Trophoblast cell (in vitro differentiated cells and primary cell): Measurements from ENCODE around the gene BAIAP2.

Experiments
- DNase-seq, 2 donors: peaks; one replicate each; pipeline ENCODE4 v3.0.0-alpha.2; 2016
- H2AFZ ChIP-seq: 2 replicates; pipeline ENCODE4 v1.6.1; 2013; ENCODE audit warnings: low read length, moderate library complexity, mild to moderate bottlenecking; ENCODE audit not compliant: insufficient read depth, poor library complexity
- H2AK5ac ChIP-seq: 2 replicates; pipeline ENCODE4 v1.6.1; 2013; ENCODE audit warnings: mild to moderate bottlenecking, low read length
- H2BK120ac ChIP-seq: 2 replicates; pipeline ENCODE4 v1.6.1; 2013; ENCODE audit warnings: low read length, mild to moderate bottlenecking, moderate library complexity; ENCODE audit not compliant: insufficient read depth, poor library complexity
- H2BK12ac ChIP-seq: 2 replicates; pipeline ENCODE4 v1.6.1; 2013; ENCODE audit warnings: mild to moderate bottlenecking, low read length, moderate library complexity
- H2BK5ac ChIP-seq: 2 replicates; pipeline ENCODE4 v1.6.1; 2013; ENCODE audit warnings: low read length, low read depth, moderate library complexity, mild to moderate bottlenecking; ENCODE audit not compliant: poor library complexity
- H3K14ac ChIP-seq: 2 replicates; pipeline ENCODE4 v1.6.1; 2013; ENCODE audit warnings: mild to moderate bottlenecking, low read length
- H3K18ac ChIP-seq: 2 replicates; pipeline ENCODE4 v1.6.1; 2013; ENCODE audit warnings: mild to moderate bottlenecking, low read length
- H3K23ac ChIP-seq: 2 replicates; pipeline ENCODE4 v1.6.1; 2013; ENCODE audit warnings: low read length
- H3K27ac ChIP-seq: 2 replicates; pipeline ENCODE4 v1.5.1; 2013; ENCODE audit warnings: low read depth, mild to moderate bottlenecking, inconsistent platforms, low read length, moderate library complexity
- H3K27me3 ChIP-seq: 2 replicates; pipeline ENCODE4 v1.6.1; 2013; ENCODE audit warnings: inconsistent platforms, mild to moderate bottlenecking, low read length, moderate library complexity; ENCODE audit not compliant: insufficient read depth
- H3K36me3 ChIP-seq, 2 experiments: 1 replicate in 1 of 2; 2 replicates in 1 of 2; pipeline ENCODE4 v1.6.1; 2013; ENCODE audit warnings: low read length in 2 of 2, mild to moderate bottlenecking in 2 of 2, moderate library complexity in 1 of 2; ENCODE audit not compliant: insufficient read depth in 2 of 2, control insufficient read depth in 1 of 2
- H3K4ac ChIP-seq: 2 replicates; pipeline ENCODE4 v1.6.1; 2013; ENCODE audit warnings: low read depth, mild to moderate bottlenecking, low read length, moderate library complexity
- H3K4me1 ChIP-seq, 2 experiments: 1 replicate in 1 of 2; 2 replicates in 1 of 2; pipeline ENCODE4 v1.6.1; 2013; ENCODE audit warnings: low read length in 2 of 2, mild to moderate bottlenecking in 2 of 2, moderate library complexity in 1 of 2; ENCODE audit not compliant: insufficient read depth in 2 of 2, control insufficient read depth in 1 of 2
- H3K4me2 ChIP-seq: 2 replicates; pipeline ENCODE4 v1.6.1; 2013; ENCODE audit warnings: inconsistent platforms, mild to moderate bottlenecking, low read length, moderate library complexity
- H3K4me3 ChIP-seq: 2 replicates; pipeline ENCODE4 v1.5.1; 2013; ENCODE audit warnings: mild to moderate bottlenecking, low read depth, low read length, inconsistent platforms
- H3K79me1 ChIP-seq: one replicate; pipeline ENCODE4 v1.6.1; 2013; ENCODE audit warnings: low read length
- H3K79me2 ChIP-seq: 2 replicates; pipeline ENCODE4 v1.6.1; 2013; ENCODE audit warnings: low read length, mild to moderate bottlenecking; ENCODE audit not compliant: control insufficient read depth, insufficient read depth, poor library complexity
- H3K9ac ChIP-seq: 2 replicates; pipeline ENCODE4 v1.6.1; 2013; ENCODE audit warnings: mild to moderate bottlenecking, low read length
- H3K9me3 ChIP-seq: 2 replicates; pipeline ENCODE4 v1.6.1; 2013; ENCODE audit warnings: low read depth, mild to moderate bottlenecking, control low read depth, inconsistent platforms, low read length; ENCODE audit not compliant: insufficient read depth
- H4K12ac ChIP-seq: 2 replicates; pipeline ENCODE4 v1.6.1; 2013; ENCODE audit warnings: low read depth, mild to moderate bottlenecking, low read length, moderate library complexity
- H4K8ac ChIP-seq: 2 replicates; pipeline ENCODE4 v1.6.1; 2013; ENCODE audit warnings: low read depth, mild to moderate bottlenecking, low read length, moderate library complexity
- H4K91ac ChIP-seq: one replicate; pipeline ENCODE4 v1.6.1; 2013; ENCODE audit warnings: low read depth, mild to moderate bottlenecking, low read length, moderate library complexity
- WGBS: extraction: QIAGEN DNeasy Blood & Tissue Kit; methylation state at CpG from one replicate; pipeline ENCODE4 v1.1.7; 2013; ENCODE audit warnings: missing lambda C conversion rate; ENCODE audit not compliant: insufficient read length, insufficient coverage; ENCODE audit errors: extremely low coverage; 5-methylcytosine and 5-hydroxymethylcytosine counted together

Gene BAIAP2

DNA sequence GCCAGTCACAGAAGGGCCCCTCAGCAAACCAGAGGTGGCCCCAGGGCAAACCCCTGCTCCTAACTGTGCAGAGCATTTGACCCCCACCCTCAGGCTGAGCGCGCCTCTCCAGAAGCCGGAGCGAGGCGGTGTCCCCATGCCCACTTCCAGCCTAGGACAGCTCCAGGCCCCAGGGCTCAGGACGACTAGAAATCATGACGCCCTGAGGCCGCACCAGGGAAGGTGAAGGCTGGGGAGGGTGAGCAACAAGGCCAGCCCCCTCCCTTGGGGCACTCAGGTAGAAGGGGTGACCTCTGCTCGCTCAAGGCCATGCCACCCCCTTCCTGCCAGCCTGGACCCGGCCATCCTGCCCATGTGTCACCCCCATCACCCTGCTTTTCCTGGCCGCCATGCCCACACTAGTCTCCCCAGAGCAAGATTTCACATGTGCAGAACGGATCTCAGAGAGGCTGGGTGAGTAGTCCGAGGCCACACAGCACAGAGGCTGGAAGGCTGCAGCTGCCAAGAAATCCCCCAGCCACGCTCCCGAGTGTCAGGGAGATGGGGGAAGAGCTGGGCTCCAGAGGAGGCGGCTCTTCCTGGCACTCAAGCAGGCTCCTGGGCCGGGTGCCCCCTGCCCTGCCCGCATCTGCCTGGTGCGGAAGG is 128.2 kb downstream of the BAIAP2 start:
- H3K4ac ChIP-seq: no peak overlapping the region
- H3K9ac ChIP-seq: no peak overlapping the region
- DNase-seq: no peak
- H4K12ac ChIP-seq: no peak overlapping the region
- H2BK12ac ChIP-seq: no peak overlapping the region
- H3K18ac ChIP-seq: no peak overlapping the region
- no peak overlapping the region for H4K8ac ChIP-seq
- H3K79me2 ChIP-seq: no peaks in the 10 kb centered on the region
- H2AK5ac ChIP-seq: no peak overlapping the region
- no peak overlapping the region for H3K14ac ChIP-seq
- no peak overlapping the region for H2AFZ ChIP-seq
- H3K27ac ChIP-seq: no peak overlapping the region
- no peaks in the 10 kb centered on the region for H3K79me1 ChIP-seq
- no peak overlapping the region for H2BK5ac ChIP-seq
- no peaks in the 10 kb centered on the region for H3K4me1 ChIP-seq
- no peaks in the 10 kb centered on the region for H3K36me3 ChIP-seq
- H3K27me3 ChIP-seq: peaks cover 17% of the 10 kb centered on the region
- WGBS: no CpG with 5 or more reads among the region's 19 CpGs
- H4K91ac ChIP-seq: no peak overlapping the region
- H3K4me2 ChIP-seq: no peak overlapping the region
- H3K9me3 ChIP-seq: no peaks in the 10 kb centered on the region
- no peak overlapping the region for H3K4me3 ChIP-seq
- no peak overlapping the region for H3K23ac ChIP-seq
- H2BK120ac ChIP-seq: no peak overlapping the region

DNA sequence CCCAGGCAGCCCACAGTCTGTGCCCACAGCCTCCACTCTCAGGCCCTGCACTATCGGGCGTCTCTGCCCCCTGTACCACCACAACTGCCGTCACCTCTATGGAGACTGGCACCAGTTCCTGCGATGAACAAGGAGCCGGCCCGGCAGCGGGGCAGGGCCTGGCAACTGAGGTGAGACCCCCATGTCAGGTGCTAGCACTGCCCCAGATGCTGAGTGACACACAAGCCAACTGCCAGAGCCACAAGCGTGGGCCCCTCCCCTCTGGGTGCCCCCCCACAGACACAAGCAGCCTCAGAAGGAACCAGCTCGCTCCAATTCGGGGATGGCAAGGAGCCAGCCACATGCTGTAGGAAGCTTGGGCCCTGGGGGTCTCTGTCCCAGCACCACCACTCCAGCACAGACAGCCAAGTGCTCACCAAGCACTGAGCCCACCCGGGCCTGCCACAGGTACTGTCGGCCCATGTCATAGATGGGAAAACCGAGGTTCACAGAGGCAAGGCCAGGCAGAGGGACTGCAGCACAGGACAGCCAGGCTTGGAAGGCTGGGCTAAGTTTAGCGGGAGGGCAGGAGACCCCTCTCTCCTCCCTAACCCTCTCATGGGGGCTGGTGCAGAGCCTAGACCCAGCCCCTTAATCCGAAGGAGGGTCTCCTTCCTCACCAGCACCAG is 128.9 kb downstream of the BAIAP2 start:
- no peak overlapping the region for H3K14ac ChIP-seq
- H2BK12ac ChIP-seq: no peak overlapping the region
- peaks cover 17% of the 10 kb centered on the region for H3K27me3 ChIP-seq
- H2AFZ ChIP-seq: no peak overlapping the region
- H2BK120ac ChIP-seq: no peak overlapping the region
- H3K9me3 ChIP-seq: no peaks in the 10 kb centered on the region
- H2AK5ac ChIP-seq: no peak overlapping the region
- H3K27ac ChIP-seq: no peak overlapping the region
- H4K91ac ChIP-seq: no peak overlapping the region
- no CpG with 5 or more reads among the region's 15 CpGs for whole genome bisulfite sequencing
- no peaks in the 10 kb centered on the region for H3K36me3 ChIP-seq
- H3K4ac ChIP-seq: no peak overlapping the region
- H3K9ac ChIP-seq: no peak overlapping the region
- no peaks in the 10 kb centered on the region for H3K79me2 ChIP-seq
- no peak overlapping the region for H4K8ac ChIP-seq
- H3K4me2 ChIP-seq: no peak overlapping the region
- no peak overlapping the region for H3K4me3 ChIP-seq
- no peak overlapping the region for H3K23ac ChIP-seq
- no peak for DNase-seq
- no peaks in the 10 kb centered on the region for H3K79me1 ChIP-seq
- no peak overlapping the region for H2BK5ac ChIP-seq
- H4K12ac ChIP-seq: no peak overlapping the region
- H3K18ac ChIP-seq: no peak overlapping the region
- no peaks in the 10 kb centered on the region for H3K4me1 ChIP-seq

DNA sequence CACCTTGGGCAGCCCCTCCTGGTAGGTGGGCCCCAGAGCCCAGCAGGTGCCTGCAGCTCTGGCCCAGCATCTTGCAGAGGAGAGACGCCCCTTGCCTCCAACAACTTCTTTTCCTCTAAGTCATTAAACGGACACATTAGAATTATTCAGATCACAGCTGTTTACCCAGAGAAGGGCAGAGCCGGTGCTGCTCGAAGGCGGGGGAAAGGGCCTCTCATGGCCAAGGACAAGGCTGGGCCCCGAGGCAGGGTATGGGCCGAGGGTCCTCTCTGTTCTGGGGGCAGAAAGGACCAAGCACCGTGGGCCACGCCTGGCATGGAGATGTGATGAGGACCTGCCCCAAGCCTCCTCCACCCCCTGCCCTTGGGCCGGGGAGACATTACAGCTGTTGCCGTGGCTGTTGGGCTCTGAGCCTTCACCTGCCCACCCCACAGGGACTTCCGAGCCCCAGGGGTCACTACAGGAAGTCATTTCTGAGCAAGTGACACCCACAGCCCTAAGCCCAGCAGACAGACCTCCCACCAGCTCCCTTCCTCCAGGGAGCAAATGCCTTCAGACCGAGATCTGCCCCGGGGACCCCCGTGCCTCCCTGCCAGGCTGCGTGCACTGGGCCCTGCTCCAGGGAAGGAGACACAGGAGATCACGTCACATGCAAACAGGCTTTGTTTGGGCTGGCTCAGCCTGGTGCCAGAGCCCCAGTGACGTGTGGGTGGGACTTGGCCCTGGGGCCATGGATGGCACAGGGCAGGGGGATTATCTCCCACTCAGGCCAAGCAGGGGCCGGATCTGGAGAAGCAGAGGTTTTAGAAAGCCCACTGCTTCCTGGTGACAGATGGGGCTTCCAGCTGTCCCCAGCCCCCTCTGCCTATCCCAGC is 129.7 kb downstream of the BAIAP2 start:
- Histone ChIP-seq H2BK120ac (no peak overlapping the region), H3K27me3 (peaks cover 17% of the 10 kb centered on the region), H2AK5ac (no peak overlapping the region), H4K8ac (no peak overlapping the region), H2AFZ (no peak overlapping the region), H3K18ac (no peak overlapping the region), H3K79me2 (no peaks in the 10 kb centered on the region), H3K27ac (no peak overlapping the region), H3K79me1 (no peaks in the 10 kb centered on the region), H3K4me1 (no peaks in the 10 kb centered on the region), H3K4ac (no peak overlapping the region), H3K9ac (no peak overlapping the region), H2BK12ac (no peak overlapping the region), H3K9me3 (peaks cover 3% of the 10 kb centered on the region), H3K36me3 (no peaks in the 10 kb centered on the region), H4K12ac (no peak overlapping the region), H3K4me3 (no peak overlapping the region), H4K91ac (no peak overlapping the region), H3K4me2 (no peak overlapping the region), H3K14ac (no peak overlapping the region), H2BK5ac (no peak overlapping the region), H3K23ac (no peak overlapping the region)
- DNase-seq: no peak
- no CpG with 5 or more reads among the region's 19 CpGs for WGBS

DNA sequence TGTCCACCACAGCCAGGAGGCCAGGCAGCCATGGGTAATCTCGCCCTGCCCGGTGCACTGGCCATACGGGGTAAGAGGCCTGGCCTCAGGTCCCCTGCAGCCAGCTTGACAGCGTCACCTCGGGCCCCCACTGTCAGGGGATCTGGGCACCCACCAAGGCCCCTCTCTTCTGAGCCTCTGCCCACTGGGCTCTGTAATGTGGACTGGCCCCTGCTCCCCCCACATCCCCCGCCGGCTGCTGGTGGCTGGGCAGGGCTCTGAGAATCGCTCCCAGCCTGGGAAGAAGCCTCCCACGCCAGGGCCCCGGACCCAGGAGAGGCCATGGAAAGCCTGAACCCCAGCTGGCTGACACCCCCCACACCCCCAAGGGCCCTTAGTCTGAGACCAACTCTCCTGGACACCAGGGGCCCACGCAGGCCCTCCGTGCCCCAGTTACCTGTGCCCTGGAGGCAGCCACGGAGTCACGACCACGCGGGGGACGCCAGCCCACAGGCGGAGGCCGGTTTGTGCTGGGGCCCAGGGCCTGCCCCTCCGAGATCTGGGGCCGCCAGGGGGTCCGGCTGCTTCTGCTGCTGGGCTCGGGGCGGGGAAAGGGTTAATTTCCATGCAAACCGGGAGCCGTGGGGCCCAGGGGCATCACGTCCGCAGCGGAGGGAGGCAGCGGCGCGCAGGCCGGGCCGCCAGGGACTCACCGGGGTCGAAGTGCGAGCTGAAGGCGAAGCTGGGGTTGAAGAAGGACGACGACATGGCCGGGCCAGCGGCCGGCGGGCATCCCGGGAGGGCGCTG is 130.5 kb downstream of the BAIAP2 start, which contains the start of gene PVALEF:
Gene PVALEF (plus strand): TSS at position 262 of the 787 bp plus-strand sequence. CDS start 15,720 bp downstream, outside the sequence.
- no peak within 1 kb of the TSS for H4K8ac ChIP-seq
- WGBS: no CpG with 5 or more reads among the region's 46 CpGs
- no peak within 1 kb of the TSS for H3K4ac ChIP-seq
- H2AFZ ChIP-seq: no peak within 1 kb of the TSS
- no peak within 1 kb of the TSS for H2BK120ac ChIP-seq
- no peak within 1 kb of the TSS for H3K27ac ChIP-seq
- H3K36me3 ChIP-seq: no peaks in the 10 kb centered on the region
- H2BK5ac ChIP-seq: no peak within 1 kb of the TSS
- no peak within 1 kb of the TSS for H3K9ac ChIP-seq
- peaks cover 17% of the 10 kb centered on the region for H3K27me3 ChIP-seq
- no peak within 1 kb of the TSS for H3K18ac ChIP-seq
- DNase-seq: peak in 1 of 2 donors; percentile 21
- no peak within 1 kb of the TSS for H3K14ac ChIP-seq
- peaks cover 7% of the 10 kb centered on the region for H3K9me3 ChIP-seq
- H3K23ac ChIP-seq: no peak within 1 kb of the TSS
- peak within 1 kb of the TSS; percentile 25 for H3K4me3 ChIP-seq
- no peak within 1 kb of the TSS for H2BK12ac ChIP-seq
- H2AK5ac ChIP-seq: no peak within 1 kb of the TSS
- peak within 1 kb of the TSS; percentile 46 for H3K4me2 ChIP-seq
- no peaks in the 10 kb centered on the region for H3K79me2 ChIP-seq
- H4K12ac ChIP-seq: no peak within 1 kb of the TSS
- no peaks in the 10 kb centered on the region for H3K4me1 ChIP-seq
- H4K91ac ChIP-seq: no peak within 1 kb of the TSS
- no peaks in the 10 kb centered on the region for H3K79me1 ChIP-seq
